ENCODE measurements around the gene DNAAF6.
A peak's percentile ranks its signal among the peaks of the same experiment; 100 is the strongest.

The DNAAF6 gene

GRCh38 chrX:107207089-107207488 is 678 bp downstream of the DNAAF6 start:
- Histone ChIP-seq H3K27ac (ENCODE audit: low read length) (no peak overlapping the region), H3K27me3 (ENCODE audit: control insufficient read depth, insufficient read depth, low read length) (peaks cover 6% of the 10 kb centered on the region), H3K9ac (ENCODE audit: low read length) (no peak overlapping the region), H3K36me3 (ENCODE audit: control insufficient read depth, low read depth, low read length) (no peaks in the 10 kb centered on the region), H3K4me3 (ENCODE audit: low read length) (no peak overlapping the region), H3K4me1 (ENCODE audit: control insufficient read depth, low read depth, low read length) (peaks cover 12% of the 10 kb centered on the region), H3K9me3 (ENCODE audit: control insufficient read depth, low read depth, low read length) (no peaks in the 10 kb centered on the region)

- no peak overlapping the region for H3K4me3 ChIP-seq (ENCODE audit: low read length)
- H3K27me3 ChIP-seq (ENCODE audit: control insufficient read depth, insufficient read depth, low read length), result peaks cover 6% of the 10 kb centered on the region
- H3K4me1 ChIP-seq (ENCODE audit: control insufficient read depth, low read depth, low read length), result peaks cover 12% of the 10 kb centered on the region
- no peaks in the 10 kb centered on the region for H3K36me3 ChIP-seq (ENCODE audit: control insufficient read depth, low read depth, low read length)
- H3K27ac ChIP-seq (ENCODE audit: low read length), result no peak overlapping the region
- H3K9ac ChIP-seq (ENCODE audit: low read length), result no peak overlapping the region
- H3K9me3 ChIP-seq (ENCODE audit: control insufficient read depth, low read depth, low read length), result no peaks in the 10 kb centered on the region
Measured at GRCh38 chrX:107207943-107208342, 1.5 kb downstream of the DNAAF6 start.

- Histone ChIP-seq H3K27me3 (ENCODE audit: control insufficient read depth, insufficient read depth, low read length) (no peaks in the 10 kb centered on the region), H3K4me3 (ENCODE audit: low read length) (no peak overlapping the region), H3K9me3 (ENCODE audit: control insufficient read depth, low read depth, low read length) (no peaks in the 10 kb centered on the region), H3K36me3 (ENCODE audit: control insufficient read depth, low read depth, low read length) (no peaks in the 10 kb centered on the region), H3K4me1 (ENCODE audit: control insufficient read depth, low read depth, low read length) (no peaks in the 10 kb centered on the region), H3K27ac (ENCODE audit: low read length) (no peak overlapping the region), H3K9ac (ENCODE audit: low read length) (no peak overlapping the region)
Measured at GRCh38 chrX:107213477-107213876, 7.1 kb downstream of the DNAAF6 start.

- no peak overlapping the region for H3K27ac ChIP-seq (ENCODE audit: low read length)
Measured at GRCh38 chrX:107226757-107227156, 20.3 kb downstream of the DNAAF6 start.

GRCh38 chrX:107227780-107228485 is 21.5 kb downstream of the DNAAF6 start:
- Histone ChIP-seq H3K9ac (ENCODE audit: low read length) (no peak overlapping the region), H3K4me1 (ENCODE audit: control insufficient read depth, low read depth, low read length) (no peaks in the 10 kb centered on the region), H3K9me3 (ENCODE audit: control insufficient read depth, low read depth, low read length) (no peaks in the 10 kb centered on the region), H3K27ac (ENCODE audit: low read length) (no peak overlapping the region), H3K27me3 (ENCODE audit: control insufficient read depth, insufficient read depth, low read length) (no peaks in the 10 kb centered on the region), H3K4me3 (ENCODE audit: low read length) (no peak overlapping the region), H3K36me3 (ENCODE audit: control insufficient read depth, low read depth, low read length) (no peaks in the 10 kb centered on the region)

More at GRCh38 chrX:107226757-107227156, 20.3 kb downstream of the DNAAF6 start:
- Histone ChIP-seq H3K4me3 (ENCODE audit: low read length) (no peak overlapping the region), H3K9me3 (ENCODE audit: control insufficient read depth, low read depth, low read length) (no peaks in the 10 kb centered on the region), H3K9ac (ENCODE audit: low read length) (no peak overlapping the region), H3K27me3 (ENCODE audit: control insufficient read depth, insufficient read depth, low read length) (no peaks in the 10 kb centered on the region), H3K36me3 (ENCODE audit: control insufficient read depth, low read depth, low read length) (no peaks in the 10 kb centered on the region), H3K4me1 (ENCODE audit: control insufficient read depth, low read depth, low read length) (no peaks in the 10 kb centered on the region)

- Histone ChIP-seq H3K4me3 (ENCODE audit: low read length) (no peak overlapping the region), H3K9ac (ENCODE audit: low read length) (no peak overlapping the region), H3K36me3 (ENCODE audit: control insufficient read depth, low read depth, low read length) (no peaks in the 10 kb centered on the region), H3K4me1 (ENCODE audit: control insufficient read depth, low read depth, low read length) (no peaks in the 10 kb centered on the region), H3K9me3 (ENCODE audit: control insufficient read depth, low read depth, low read length) (no peaks in the 10 kb centered on the region), H3K27me3 (ENCODE audit: control insufficient read depth, insufficient read depth, low read length) (no peaks in the 10 kb centered on the region), H3K27ac (ENCODE audit: low read length) (no peak overlapping the region)
Measured at GRCh38 chrX:107228486-107228819, 22.0 kb downstream of the DNAAF6 start.

- Histone ChIP-seq H3K27ac (ENCODE audit: low read length) (no peak overlapping the region), H3K9ac (ENCODE audit: low read length) (no peak overlapping the region), H3K4me3 (ENCODE audit: low read length) (peak overlapping the region; percentile 49), H3K36me3 (ENCODE audit: control insufficient read depth, low read depth, low read length) (no peaks in the 10 kb centered on the region), H3K4me1 (ENCODE audit: control insufficient read depth, low read depth, low read length) (no peaks in the 10 kb centered on the region), H3K9me3 (ENCODE audit: control insufficient read depth, low read depth, low read length) (no peaks in the 10 kb centered on the region), H3K27me3 (ENCODE audit: control insufficient read depth, insufficient read depth, low read length) (peaks cover 10% of the 10 kb centered on the region)
Measured at GRCh38 chrX:107272431-107272921, 66.1 kb downstream of the DNAAF6 start.

- Histone ChIP-seq H3K4me1 (ENCODE audit: control insufficient read depth, low read depth, low read length) (no peaks in the 10 kb centered on the region), H3K9me3 (ENCODE audit: control insufficient read depth, low read depth, low read length) (no peaks in the 10 kb centered on the region), H3K9ac (ENCODE audit: low read length) (no peak overlapping the region), H3K36me3 (ENCODE audit: control insufficient read depth, low read depth, low read length) (no peaks in the 10 kb centered on the region), H3K4me3 (ENCODE audit: low read length) (no peak overlapping the region), H3K27me3 (ENCODE audit: control insufficient read depth, insufficient read depth, low read length) (peaks cover 10% of the 10 kb centered on the region), H3K27ac (ENCODE audit: low read length) (no peak overlapping the region)
Measured at GRCh38 chrX:107273795-107274194, 67.4 kb downstream of the DNAAF6 start.

GRCh38 chrX:107288676-107289075 is 82.3 kb downstream of the DNAAF6 start:
- H3K27me3 ChIP-seq (ENCODE audit: control insufficient read depth, insufficient read depth, low read length), result no peaks in the 10 kb centered on the region
- H3K4me1 ChIP-seq (ENCODE audit: control insufficient read depth, low read depth, low read length), result peaks cover 3% of the 10 kb centered on the region

GRCh38 chrX:107290019-107290418 is 83.6 kb downstream of the DNAAF6 start:
- no peak overlapping the region for H3K9ac ChIP-seq (ENCODE audit: low read length)
- H3K27ac ChIP-seq (ENCODE audit: low read length), result no peak overlapping the region
- no peaks in the 10 kb centered on the region for H3K9me3 ChIP-seq (ENCODE audit: control insufficient read depth, low read depth, low read length)
- no peaks in the 10 kb centered on the region for H3K27me3 ChIP-seq (ENCODE audit: control insufficient read depth, insufficient read depth, low read length)
- peaks cover 3% of the 10 kb centered on the region for H3K4me1 ChIP-seq (ENCODE audit: control insufficient read depth, low read depth, low read length)
- H3K4me3 ChIP-seq (ENCODE audit: low read length), result no peak overlapping the region
- H3K36me3 ChIP-seq (ENCODE audit: control insufficient read depth, low read depth, low read length), result no peaks in the 10 kb centered on the region

More at GRCh38 chrX:107288676-107289075, 82.3 kb downstream of the DNAAF6 start:
- H3K4me3 ChIP-seq (ENCODE audit: low read length), result no peak overlapping the region
- H3K36me3 ChIP-seq (ENCODE audit: control insufficient read depth, low read depth, low read length), result no peaks in the 10 kb centered on the region
- H3K9ac ChIP-seq (ENCODE audit: low read length), result no peak overlapping the region
- H3K27ac ChIP-seq (ENCODE audit: low read length), result no peak overlapping the region
- H3K9me3 ChIP-seq (ENCODE audit: control insufficient read depth, low read depth, low read length), result no peaks in the 10 kb centered on the region

- Histone ChIP-seq H3K9ac (ENCODE audit: low read length) (no peak overlapping the region), H3K4me3 (ENCODE audit: low read length) (no peak overlapping the region), H3K9me3 (ENCODE audit: control insufficient read depth, low read depth, low read length) (no peaks in the 10 kb centered on the region), H3K4me1 (ENCODE audit: control insufficient read depth, low read depth, low read length) (peaks cover 10% of the 10 kb centered on the region), H3K36me3 (ENCODE audit: control insufficient read depth, low read depth, low read length) (no peaks in the 10 kb centered on the region), H3K27me3 (ENCODE audit: control insufficient read depth, insufficient read depth, low read length) (no peaks in the 10 kb centered on the region), H3K27ac (ENCODE audit: low read length) (no peak overlapping the region)
Measured at GRCh38 chrX:107293056-107293455, 86.6 kb downstream of the DNAAF6 start.
